NCI-H460 (cell line): Measurements from ENCODE around the gene GPR132. TPM values are rescaled to one million over a fixed set of nuclear protein-coding genes. Genes with fewer than 3 reads are reported as not detected.
"Not testable (repeated sequence)": the region's sequence is repeated elsewhere in the genome, so short reads cannot be mapped to it uniquely, and the experiment has no call there.

Source experiments
- DNase-seq: peaks from one replicate; pipeline ENCODE4 v3.0.0-alpha.2; 2016; ENCODE audit warnings: low read depth; ENCODE audit errors: extremely low read depth
- total RNA-seq: library from RNA; depleted of rRNA; stranded (reverse); fragments of >200 nt; shearing (Covaris generic); gene quantifications from 2 replicates; pipeline ENCODE4 v1.2.3, GENCODE V29; 2014

Gene GPR132
- total RNA-seq, 1 experiment from 2014 or later = not detected

GRCh38 chr14:105045710-105046326 lies 19.4 kb downstream of the GPR132 start:
- DNase-seq = peak; percentile 84

- DNase-seq = no peak
Measured at GRCh38 chr14:105043641-105044040, 21.6 kb downstream of the GPR132 start.

GRCh38 chr14:105042813-105043212 lies 22.4 kb downstream of the GPR132 start:
- no peak for DNase-seq

GRCh38 chr14:105041841-105042765 lies 23.1 kb downstream of the GPR132 start:
- no peak for DNase-seq

GRCh38 chr14:105039458-105040205 lies 25.6 kb downstream of the GPR132 start:
- DNase-seq = no peak

DNA sequence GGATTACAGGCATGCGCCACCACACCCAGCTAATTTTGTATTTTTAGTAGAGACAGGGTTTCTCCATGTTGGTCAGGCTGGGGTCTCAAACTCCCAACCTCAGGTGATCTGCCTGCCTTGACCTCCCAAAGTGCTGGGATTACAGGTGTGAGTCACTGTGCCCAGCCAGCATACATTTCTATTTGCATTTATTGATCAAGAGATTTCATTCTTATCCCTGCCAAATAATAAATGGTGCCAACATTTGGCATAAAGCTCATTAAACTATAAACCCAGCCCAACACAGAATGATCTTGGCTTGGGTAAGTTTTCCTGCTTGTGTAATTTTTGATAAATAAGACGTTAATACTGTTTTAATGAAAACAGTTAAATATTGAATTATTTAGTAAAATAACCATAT lies 29.6 kb downstream of the GPR132 start:
- DNase-seq = not testable (repeated sequence)

DNA sequence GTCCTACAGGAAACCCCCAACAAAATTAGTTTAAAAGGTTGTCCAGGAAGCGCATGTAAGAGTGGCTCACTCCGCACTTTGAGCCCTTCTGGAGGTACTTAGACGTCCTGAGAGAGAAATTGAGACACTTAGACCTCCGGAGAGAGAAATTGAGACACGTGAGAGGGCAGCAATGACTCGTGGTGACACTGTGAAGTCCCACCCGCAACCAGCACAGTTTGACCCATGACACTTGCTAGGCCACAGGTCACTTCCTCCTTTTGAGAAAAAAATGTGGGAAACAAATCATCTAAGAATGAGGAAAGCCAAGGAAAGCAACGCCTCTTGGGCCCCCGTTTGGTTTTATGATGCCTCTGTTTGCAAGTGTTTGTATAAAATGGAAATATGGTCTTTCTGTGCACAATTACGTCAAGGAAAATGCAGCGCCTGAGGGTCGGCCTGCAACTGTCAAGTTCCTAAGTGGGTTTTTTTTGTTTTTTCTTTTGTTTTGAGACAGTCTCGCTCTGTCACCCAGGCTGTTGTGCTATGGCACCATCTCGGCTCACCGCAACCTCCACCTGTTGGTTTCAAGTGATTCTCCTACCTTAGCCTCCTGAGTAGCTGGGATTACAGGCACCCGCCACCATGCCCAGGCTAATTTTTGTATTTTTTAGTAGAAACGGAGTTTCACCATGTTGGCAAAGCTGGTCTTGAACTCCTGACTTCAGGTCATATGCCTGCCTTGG lies 30.8 kb downstream of the GPR132 start:
- DNase-seq = no peak

- DNase-seq = not testable (repeated sequence)
Measured at GRCh38 chr14:105033412-105033900, 31.8 kb downstream of the GPR132 start.

DNA sequence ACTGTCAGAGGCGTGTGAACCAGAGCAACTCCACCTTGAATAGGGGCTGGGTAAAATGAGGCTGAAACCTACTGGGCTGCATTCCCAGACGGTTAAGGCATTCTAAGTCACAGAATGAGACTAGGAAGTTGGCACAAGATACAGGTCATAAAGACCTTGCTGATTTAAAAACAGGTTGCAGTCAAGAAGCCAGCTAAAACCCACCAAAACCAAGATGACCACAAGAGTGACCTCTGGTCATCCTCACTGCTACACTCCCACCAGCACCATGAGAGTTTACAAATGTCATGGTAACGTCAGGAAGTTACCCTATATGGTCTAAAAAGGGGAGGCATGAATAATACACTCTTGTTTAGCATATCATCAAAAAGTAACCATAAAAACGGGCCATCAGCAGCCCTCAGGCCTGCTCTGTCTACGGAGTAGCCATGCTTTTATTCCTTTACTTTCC lies 32.8 kb downstream of the GPR132 start:
- not testable (repeated sequence) for DNase-seq

DNA sequence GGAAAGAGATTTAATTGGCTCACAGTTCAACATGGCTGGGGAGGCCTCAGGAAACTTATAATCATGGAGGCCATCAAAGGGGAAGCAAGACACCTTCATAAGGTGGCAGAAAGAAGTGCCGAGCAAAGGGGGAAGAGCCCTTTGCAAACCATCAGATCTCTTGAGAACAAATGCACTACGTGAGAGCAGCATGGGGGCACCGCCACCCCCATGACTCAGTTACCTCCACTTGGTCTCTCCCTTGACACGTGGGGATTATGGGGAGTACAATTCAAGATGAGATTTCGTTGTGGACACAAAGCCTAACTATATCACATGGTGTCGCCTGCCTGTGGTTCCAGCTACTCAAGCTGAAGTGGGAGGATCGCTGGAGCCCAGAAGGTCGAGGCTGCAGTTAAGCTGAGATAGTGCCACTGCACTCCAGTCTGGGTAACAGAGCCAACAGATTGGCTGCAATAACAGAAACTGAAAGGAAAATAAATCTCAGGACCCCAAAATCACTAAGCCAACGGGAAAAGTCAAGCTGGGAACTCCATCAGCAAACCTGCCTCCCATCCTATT lies 34.3 kb downstream of the GPR132 start:
- DNase-seq = no peak

GRCh38 chr14:105030194-105030593 lies 35.0 kb downstream of the GPR132 start:
- DNase-seq = no peak

DNA sequence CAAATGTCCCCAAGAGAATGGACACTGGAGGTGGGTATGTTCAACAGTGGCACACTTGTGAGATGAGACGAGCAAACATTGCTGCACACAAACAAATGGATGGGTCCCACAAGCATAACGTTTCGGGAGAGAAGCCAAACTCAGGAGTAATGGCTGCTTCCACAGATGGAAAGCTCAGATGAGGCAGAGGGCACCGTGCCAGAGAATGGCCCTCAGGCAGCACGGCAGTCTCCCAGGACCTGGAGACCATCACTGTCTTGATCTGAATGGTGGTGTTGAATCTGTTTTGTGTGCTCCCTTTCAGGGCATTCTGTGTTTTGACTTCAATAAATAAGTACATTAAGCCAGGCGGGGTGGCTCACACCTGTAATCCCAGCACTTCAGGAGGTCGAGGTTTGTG lies 35.8 kb downstream of the GPR132 start:
- no peak for DNase-seq

DNA sequence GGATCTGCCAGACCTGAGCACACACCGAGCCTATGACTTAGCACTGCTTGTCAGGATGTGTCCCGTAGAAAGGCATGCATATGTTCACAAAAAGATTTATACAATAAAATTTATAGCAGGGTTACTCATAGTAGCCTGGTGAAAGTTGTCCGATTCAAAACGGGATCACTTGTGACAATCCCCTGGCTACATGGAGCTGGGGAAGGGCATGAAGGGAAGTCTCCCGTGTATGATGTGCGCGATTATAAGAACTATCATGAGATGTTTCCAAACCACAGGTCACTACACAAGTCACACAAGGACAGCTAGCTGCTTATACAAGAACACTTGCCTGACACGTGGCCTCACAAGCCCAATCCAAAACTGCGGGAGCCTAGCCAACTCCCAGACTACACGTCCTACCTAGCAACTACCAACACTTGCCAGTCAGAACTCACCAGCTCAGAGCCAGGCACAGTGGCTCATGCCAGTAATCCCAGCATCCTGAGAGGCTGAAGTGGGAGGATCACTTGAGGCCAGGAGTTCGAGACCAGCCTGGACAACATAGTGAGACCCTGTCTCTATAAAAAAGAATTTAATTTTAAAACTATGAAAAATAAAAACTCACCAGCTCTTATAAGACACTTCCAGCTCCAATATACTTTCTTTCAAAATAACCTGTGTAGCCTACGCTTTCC lies 36.8 kb downstream of the GPR132 start:
- no peak for DNase-seq

DNA sequence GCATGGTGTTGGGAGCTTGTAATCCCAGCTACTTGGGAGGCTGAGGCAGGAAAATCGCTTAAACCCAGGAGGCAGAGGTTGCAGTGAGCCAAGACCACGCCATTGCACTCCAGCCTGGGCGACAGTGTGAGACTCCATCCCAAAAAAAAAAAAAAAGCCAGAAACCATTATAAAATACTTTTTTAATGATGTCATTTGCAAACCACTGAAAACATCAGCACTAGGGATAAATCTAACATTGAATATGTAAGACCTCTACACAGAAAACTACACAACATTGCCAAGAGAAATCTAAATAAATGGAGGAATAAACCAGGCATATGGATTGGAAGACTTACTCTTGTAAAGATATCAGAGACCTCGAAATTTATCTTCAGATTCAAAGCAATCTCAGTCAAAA lies 37.5 kb downstream of the GPR132 start:
- DNase-seq = not testable (repeated sequence)

- DNase-seq = no peak
Measured at GRCh38 chr14:105026802-105027563, 38.2 kb downstream of the GPR132 start.

DNA sequence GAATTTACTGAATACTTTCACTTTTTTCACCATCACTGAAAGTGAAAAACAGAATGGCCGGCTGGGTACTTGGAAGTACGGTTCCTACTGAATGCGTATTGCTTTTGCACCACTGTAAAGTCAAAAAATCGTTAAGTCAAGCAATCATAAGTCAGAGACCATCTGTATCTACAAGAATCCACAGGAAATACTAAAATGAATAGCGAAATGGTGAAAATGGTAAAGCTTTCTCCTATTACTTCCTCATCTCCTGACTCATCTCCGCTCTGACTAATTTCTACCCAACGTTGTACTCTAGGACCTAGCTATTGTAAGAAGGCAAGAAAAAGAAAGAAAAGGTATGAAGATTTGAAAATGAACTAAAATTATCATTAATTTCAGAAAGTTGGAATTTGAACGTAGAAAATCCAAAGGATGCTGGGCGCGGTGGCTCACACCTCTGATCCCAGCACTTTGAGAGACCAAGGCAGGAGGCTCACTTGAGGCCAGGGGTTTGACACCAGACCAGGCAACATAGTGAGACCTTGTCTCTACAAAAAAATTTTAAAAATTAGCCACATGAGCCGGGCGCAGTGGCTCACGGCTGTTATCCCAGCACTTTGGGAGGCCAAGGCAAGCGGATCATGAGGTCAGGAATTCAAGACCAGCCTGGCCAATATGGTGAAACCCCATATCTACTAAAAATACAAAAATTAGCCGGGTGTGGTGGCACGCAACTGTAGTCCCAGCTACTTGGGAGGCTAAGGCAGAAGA lies 39.0 kb downstream of the GPR132 start:
- no peak for DNase-seq

- DNase-seq = no peak
Measured at GRCh38 chr14:105025429-105025828, 39.8 kb downstream of the GPR132 start.
